NCI-H748 (cell line): ENCODE data around the gene PAX2.

Source experiments
- DNase-seq: peaks from one replicate; lab custom pipeline; 2025; ENCODE audit not compliant: unreplicated experiment; lab: John Stamatoyannopoulos, UW

PAX2 gene

GRCh38 chr10:100750291-100751210 lies 5.2 kb downstream of the PAX2 start:
- DNase-seq: no peak

GRCh38 chr10:100751211-100751933 lies 6.0 kb downstream of the PAX2 start:
- no peak for DNase-seq

- DNase-seq: no peak
Observed at GRCh38 chr10:100755821-100756220, 10.4 kb downstream of the PAX2 start.

- DNase-seq: no peak
Observed at GRCh38 chr10:100759331-100759730, 13.9 kb downstream of the PAX2 start.

- no peak for DNase-seq
Observed at GRCh38 chr10:100760726-100761125, 15.3 kb downstream of the PAX2 start.

- DNase-seq: no peak
Observed at GRCh38 chr10:100761191-100761590, 15.8 kb downstream of the PAX2 start.

- no peak for DNase-seq
Observed at GRCh38 chr10:100763043-100763747, 17.8 kb downstream of the PAX2 start.

GRCh38 chr10:100766693-100767421 lies 21.5 kb downstream of the PAX2 start:
- peak; percentile 6 for DNase-seq

GRCh38 chr10:100767422-100767775 lies 22.0 kb downstream of the PAX2 start:
- no peak for DNase-seq

GRCh38 chr10:100769481-100769880 lies 24.1 kb downstream of the PAX2 start:
- no peak for DNase-seq

GRCh38 chr10:100773646-100774045 lies 28.3 kb downstream of the PAX2 start:
- no peak for DNase-seq

GRCh38 chr10:100774223-100774622 lies 28.8 kb downstream of the PAX2 start:
- no peak for DNase-seq

GRCh38 chr10:100774876-100775275 lies 29.5 kb downstream of the PAX2 start:
- no peak for DNase-seq

GRCh38 chr10:100775386-100775785 lies 30.0 kb downstream of the PAX2 start:
- no peak for DNase-seq

- no peak for DNase-seq
Observed at GRCh38 chr10:100775871-100776270, 30.5 kb downstream of the PAX2 start.

- DNase-seq: no peak
Observed at GRCh38 chr10:100776671-100777070, 31.3 kb downstream of the PAX2 start.

GRCh38 chr10:100779329-100779728 lies 33.9 kb downstream of the PAX2 start:
- no peak for DNase-seq

- no peak for DNase-seq
Observed at GRCh38 chr10:100780324-100780723, 34.9 kb downstream of the PAX2 start.

- no peak for DNase-seq
Observed at GRCh38 chr10:100781145-100781665, 35.8 kb downstream of the PAX2 start.

GRCh38 chr10:100782461-100783244 lies 37.3 kb downstream of the PAX2 start:
- DNase-seq: no peak
